Activated T-helper 1 cell treated with Interleukin-2 at 50 U/mL for 16 hours (primary cell): ENCODE results near the gene SH3PXD2A.
A peak's percentile ranks its signal among the peaks of the same experiment; 100 is the strongest.
"Not testable (repeated sequence)": the region's sequence is repeated elsewhere in the genome, so short reads cannot be mapped to it uniquely, and the experiment has no call there.

Experiments used
- DNase-seq: peaks from one replicate; pipeline ENCODE4 v3.0.0-alpha.2; 2020; ENCODE audit warnings: low read depth

SH3PXD2A gene

GRCh38 chr10:103849880-103850571, 5.3 kb downstream of the SH3PXD2A start:
- DNase-seq: no peak

- DNase-seq: no peak
Measured at GRCh38 chr10:103849212-103849877, 6.0 kb downstream of the SH3PXD2A start.

- no peak for DNase-seq
Measured at GRCh38 chr10:103847909-103848468, 7.4 kb downstream of the SH3PXD2A start.

GRCh38 chr10:103847346-103847745, 8.0 kb downstream of the SH3PXD2A start:
- no peak for DNase-seq

- peak; percentile 9 for DNase-seq
Measured at GRCh38 chr10:103845972-103846371, 9.4 kb downstream of the SH3PXD2A start.

- not testable (repeated sequence) for DNase-seq
Measured at GRCh38 chr10:103845346-103845745, 10.0 kb downstream of the SH3PXD2A start.

- DNase-seq: no peak
Measured at GRCh38 chr10:103843854-103844570, 11.4 kb downstream of the SH3PXD2A start.

GRCh38 chr10:103843045-103843444, 12.3 kb downstream of the SH3PXD2A start:
- DNase-seq: no peak

GRCh38 chr10:103842605-103843004, 12.8 kb downstream of the SH3PXD2A start:
- DNase-seq: no peak

GRCh38 chr10:103841519-103841918, 13.9 kb downstream of the SH3PXD2A start:
- DNase-seq: no peak

GRCh38 chr10:103840740-103841070, 14.7 kb downstream of the SH3PXD2A start:
- DNase-seq: no peak

GRCh38 chr10:103839872-103840739, 15.3 kb downstream of the SH3PXD2A start:
- DNase-seq: no peak

- no peak for DNase-seq
Measured at GRCh38 chr10:103839519-103839871, 15.9 kb downstream of the SH3PXD2A start.

- DNase-seq: no peak
Measured at GRCh38 chr10:103838862-103839518, 16.4 kb downstream of the SH3PXD2A start.

- no peak for DNase-seq
Measured at GRCh38 chr10:103838070-103838395, 17.3 kb downstream of the SH3PXD2A start.

GRCh38 chr10:103837370-103838069, 17.9 kb downstream of the SH3PXD2A start:
- DNase-seq: no peak

- no peak for DNase-seq
Measured at GRCh38 chr10:103836861-103837260, 18.5 kb downstream of the SH3PXD2A start.

- no peak for DNase-seq
Measured at GRCh38 chr10:103836273-103836672, 19.1 kb downstream of the SH3PXD2A start.

GRCh38 chr10:103835096-103836050, 20.0 kb downstream of the SH3PXD2A start:
- no peak for DNase-seq
